HEK293 (cell line): ENCODE measurements around the gene CARM1.

Source experiments
- GFI1B ChIP-seq: fragments of 450-650 bp; formaldehyde crosslinking; IDR thresholded peaks from 2 replicates; pipeline ENCODE4 v1.5.1; 2016; ENCODE audit warnings: missing biosample characterization, missing genetic modification characterization
- MYNN ChIP-seq: fragments of 450-650 bp; formaldehyde crosslinking; IDR thresholded peaks from 2 replicates; pipeline ENCODE4 v1.5.1; 2016; ENCODE audit warnings: missing biosample characterization, missing genetic modification characterization, borderline replicate concordance
- ZBTB48 ChIP-seq: fragments of 450-650 bp; formaldehyde crosslinking; IDR thresholded peaks from 2 replicates; pipeline ENCODE4 v1.5.1; 2016; ENCODE audit warnings: missing biosample characterization, missing genetic modification characterization
- ZBTB7A ChIP-seq: fragments of 450-650 bp; formaldehyde crosslinking; IDR thresholded peaks from 2 replicates; pipeline ENCODE4 v1.5.1; 2016; ENCODE audit warnings: low read depth, missing biosample characterization, missing genetic modification characterization
- TF ChIP-seq, protein P1 (sequence below): fragments of 450-650 bp; formaldehyde crosslinking; IDR thresholded peaks from 2 replicates; pipeline ENCODE4 v1.5.1; 2016; ENCODE audit warnings: missing biosample characterization, missing genetic modification characterization
- TF ChIP-seq, protein P2 (sequence below): sonication (generic); formaldehyde crosslinking; IDR thresholded peaks from 2 replicates; pipeline ENCODE4 v1.8.1; 2022; ENCODE audit warnings: mild to moderate bottlenecking, moderate library complexity, missing genetic modification reagents

DNA sequence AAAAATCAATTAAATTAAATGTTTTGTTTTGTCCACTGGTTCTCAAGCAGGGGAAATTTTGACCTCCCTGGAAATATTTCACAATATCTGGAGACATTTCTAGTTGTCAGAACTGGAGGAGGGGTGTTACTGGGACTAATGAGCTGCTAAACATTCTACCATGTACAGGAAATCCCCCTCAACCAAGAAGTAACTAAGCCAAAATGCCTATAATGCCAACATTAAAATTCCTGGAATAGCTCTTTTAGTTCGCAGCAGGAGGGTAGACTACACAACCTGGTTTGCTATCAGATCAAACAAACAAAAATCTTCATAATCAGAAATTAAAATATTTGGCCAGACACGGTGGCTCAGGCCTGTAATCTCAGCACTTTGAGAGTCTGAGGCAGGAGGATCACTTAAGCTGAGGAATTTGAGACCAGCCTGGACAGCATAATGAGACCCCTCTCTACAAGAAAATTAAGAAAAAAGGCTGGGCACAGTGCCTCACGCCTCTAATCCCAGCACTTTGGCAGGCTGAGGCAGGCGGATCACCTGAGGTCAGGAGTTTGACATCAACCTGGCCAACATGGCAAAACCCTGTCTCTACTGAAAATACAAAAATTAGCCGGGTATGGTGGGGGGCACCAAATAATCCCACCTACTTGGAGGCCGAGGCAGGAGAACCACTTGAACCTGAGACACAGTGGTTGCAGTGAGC is 75.8 kb downstream of the CARM1 start:
- no peak for TF ChIP-seq MYNN (tag by site-specific recombination)
- TF ChIP-seq GFI1B (tag by site-specific recombination): no peak
- TF ChIP-seq, protein P1, sequence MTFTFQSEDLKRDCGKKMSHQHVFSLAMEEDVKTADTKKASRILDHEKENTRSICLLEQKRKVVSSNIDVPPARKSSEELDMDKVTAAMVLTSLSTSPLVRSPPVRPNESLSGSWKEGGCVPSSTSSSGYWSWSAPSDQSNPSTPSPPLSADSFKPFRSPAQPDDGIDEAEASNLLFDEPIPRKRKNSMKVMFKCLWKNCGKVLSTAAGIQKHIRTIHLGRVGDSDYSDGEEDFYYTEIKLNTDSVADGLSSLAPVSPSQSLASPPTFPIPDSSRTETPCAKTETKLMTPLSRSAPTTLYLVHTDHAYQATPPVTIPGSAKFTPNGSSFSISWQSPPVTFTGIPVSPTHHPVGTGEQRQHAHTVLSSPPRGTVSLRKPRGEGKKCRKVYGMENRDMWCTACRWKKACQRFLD (tag by site-specific recombination): no peak
- TF ChIP-seq ZBTB48 (tag by site-specific recombination): no peak
- no peak for TF ChIP-seq ZBTB7A
- TF ChIP-seq, protein P2, sequence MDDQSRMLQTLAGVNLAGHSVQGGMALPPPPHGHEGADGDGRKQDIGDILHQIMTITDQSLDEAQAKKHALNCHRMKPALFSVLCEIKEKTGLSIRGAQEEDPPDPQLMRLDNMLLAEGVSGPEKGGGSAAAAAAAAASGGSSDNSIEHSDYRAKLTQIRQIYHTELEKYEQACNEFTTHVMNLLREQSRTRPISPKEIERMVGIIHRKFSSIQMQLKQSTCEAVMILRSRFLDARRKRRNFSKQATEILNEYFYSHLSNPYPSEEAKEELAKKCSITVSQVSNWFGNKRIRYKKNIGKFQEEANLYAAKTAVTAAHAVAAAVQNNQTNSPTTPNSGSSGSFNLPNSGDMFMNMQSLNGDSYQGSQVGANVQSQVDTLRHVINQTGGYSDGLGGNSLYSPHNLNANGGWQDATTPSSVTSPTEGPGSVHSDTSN (CRISPR knock-in tag): no peak
